HG02840 (cell line): Measurements from ENCODE around the gene ADGRL1.

Experiments
- ATAC-seq: cut with Tn5 transposase; IDR thresholded peaks from one replicate; pipeline ENCODE4 v1.9.1; 2021; ENCODE audit warnings: mild to moderate bottlenecking, moderate library complexity, moderate number of reproducible peaks; ENCODE audit not compliant: unreplicated experiment, low FRiP score

Gene ADGRL1

GRCh38 chr19:14164724-14165493, 41.1 kb downstream of the ADGRL1 start:
- ATAC-seq: no peak

- no peak for ATAC-seq
These were observed 41.9 kb downstream of the ADGRL1 start for GRCh38 chr19:14164082-14164481.

DNA sequence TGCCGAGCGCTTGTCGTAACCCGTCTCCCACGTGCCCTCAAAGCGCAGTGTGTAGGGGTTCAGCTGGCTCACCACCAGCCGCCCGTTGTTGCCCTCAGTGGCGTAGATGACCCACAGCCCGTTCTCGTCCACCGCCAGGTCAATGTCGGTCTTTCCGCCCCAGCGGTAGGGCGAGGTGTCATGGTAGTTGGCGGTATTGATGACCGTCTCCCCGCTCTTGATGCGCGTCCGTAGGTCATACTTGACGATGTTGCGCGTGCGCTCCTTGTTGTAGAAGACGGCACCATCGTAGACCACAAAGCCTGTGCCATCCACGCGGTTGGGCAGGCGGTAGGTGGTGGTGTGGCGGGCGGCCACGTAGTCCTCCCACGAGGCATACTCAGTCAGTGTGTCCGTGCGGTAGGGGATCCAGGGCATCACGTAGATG, 43.1 kb downstream of the ADGRL1 start:
- no peak for ATAC-seq

DNA sequence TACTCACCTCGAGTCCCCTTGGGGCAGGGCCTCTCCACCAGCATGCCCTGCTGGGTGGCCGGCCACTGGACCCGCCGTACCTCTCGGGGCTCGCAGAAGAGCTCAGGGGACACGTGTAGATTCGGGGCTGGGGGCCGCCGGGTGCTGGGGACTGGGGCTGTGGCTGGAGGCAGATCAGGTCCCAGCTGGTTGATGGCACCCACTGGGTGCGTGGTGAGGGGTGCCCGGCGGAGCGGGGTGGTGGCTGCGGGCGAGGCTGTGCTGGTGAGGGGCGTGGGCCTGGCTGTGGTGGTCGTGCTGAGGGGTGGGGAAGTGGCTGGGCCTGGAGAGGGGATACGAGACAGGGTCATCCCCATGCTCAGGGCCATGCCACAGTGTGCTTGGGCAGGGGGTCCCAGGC, 44.7 kb downstream of the ADGRL1 start:
- no peak for ATAC-seq

DNA sequence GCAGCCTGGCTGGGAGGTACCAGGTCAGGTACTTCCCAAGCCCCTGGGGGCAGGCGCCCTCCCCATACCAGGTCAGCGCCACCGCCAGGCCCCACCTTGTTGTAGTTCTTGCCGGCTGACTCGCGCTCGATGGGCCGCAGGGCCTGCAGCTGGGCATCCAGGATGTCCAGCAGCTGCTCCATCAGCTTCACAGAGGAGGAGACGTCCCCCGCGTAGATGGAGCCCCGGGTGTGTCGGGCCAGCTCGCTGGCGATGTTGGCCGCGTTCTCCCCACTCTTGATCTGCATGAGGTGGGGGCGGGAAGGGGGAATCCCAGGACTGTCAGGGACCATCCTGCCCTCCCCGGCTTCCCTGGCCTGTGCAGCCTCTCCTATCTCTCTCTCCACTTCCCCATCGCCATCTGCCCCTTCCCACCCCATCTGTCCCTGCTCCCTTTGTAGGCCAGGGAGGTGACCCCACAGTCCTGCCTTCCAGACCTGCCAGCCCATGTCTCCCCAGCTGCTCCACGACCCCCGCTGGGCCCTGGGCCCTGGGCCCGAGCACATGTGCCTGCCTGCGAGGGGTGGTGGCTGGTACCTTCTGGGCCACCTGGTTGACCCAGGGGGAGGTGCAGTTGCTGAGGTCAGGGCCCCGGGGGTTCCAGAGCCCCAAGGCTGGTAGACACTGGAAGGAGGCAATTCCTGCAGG, 45.8 kb downstream of the ADGRL1 start:
- ATAC-seq: no peak

DNA sequence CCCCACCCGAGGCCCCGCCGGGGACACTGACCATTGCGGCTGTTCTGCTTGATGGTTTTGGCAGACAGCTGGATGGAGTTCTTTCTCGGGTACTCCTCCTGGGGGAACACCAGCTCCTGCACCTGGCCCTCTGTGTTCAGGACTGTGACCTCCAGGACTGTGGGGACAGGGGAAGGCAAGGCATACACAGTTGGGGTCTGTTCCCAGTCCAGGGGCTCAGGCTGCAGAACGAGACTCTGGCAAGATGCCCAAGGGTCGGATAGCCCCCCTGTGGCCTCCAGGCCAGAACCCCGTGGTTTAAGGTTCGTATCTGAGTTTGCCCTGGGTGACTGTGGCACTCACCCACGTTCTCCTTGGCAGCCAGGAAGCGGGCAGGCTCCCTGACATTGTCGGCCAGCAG, 46.9 kb downstream of the ADGRL1 start:
- ATAC-seq: no peak

DNA sequence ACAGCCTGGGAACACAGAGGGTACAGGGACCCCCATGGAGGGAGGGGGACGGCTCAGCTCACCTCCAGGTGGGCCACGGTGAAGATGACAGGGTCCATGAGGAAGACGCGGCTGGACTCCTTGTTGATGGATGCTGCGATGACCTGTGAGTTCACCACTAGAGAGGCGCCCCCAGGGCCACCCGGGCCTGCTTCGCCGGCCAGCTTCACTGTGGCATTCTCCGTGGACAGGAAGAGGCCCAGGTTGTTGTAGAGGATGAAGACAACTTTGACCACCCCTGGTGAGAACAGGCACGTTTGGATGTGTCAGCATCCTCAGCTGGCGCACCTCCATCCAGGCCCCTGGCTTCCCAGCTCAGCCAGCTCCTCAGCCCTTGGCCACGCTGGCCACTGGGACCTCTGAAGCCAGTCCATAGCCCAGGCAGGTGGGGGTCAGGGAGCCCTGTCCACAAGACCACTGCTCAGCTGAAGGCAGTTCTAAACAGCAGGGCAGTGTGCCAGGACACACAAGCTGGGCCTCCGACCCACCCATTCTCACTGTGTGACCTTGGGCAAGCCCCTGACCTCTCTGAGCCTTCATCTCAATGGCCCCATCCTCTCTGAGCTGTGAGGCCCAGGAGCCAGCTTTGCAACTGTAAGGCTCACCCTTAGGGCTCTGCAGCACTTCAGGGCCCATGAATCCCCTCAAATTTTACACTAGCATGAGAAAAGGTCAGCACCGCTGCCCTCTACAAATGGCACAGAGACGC, 47.5 kb downstream of the ADGRL1 start:
- ATAC-seq: no peak

GRCh38 chr19:14156971-14157717, 48.8 kb downstream of the ADGRL1 start:
- no peak for ATAC-seq

DNA sequence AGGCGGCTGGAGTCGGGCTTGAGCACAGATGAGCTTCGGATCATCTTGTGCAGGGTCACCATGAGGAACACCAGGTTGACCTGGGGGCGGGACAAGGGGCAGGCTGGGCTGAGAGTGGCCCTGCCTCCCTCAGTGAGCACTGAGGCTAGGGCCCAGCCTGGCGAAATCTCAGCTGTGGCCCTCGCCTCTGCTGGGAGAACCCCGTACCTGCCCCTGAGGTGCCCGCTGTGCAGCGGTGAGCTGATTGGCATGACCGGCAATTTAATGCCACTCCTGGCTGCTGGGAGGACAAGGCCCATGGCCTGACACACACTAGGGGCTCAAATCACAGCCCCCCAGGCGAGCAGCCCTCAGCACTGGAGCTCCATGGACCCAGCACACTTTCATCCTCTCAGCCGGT, 49.8 kb downstream of the ADGRL1 start:
- no peak for ATAC-seq

- no peak for ATAC-seq
These were observed 50.6 kb downstream of the ADGRL1 start for GRCh38 chr19:14155371-14155770.

- ATAC-seq: no peak
These were observed 53.3 kb downstream of the ADGRL1 start for GRCh38 chr19:14152713-14153112.

- no peak for ATAC-seq
These were observed 55.0 kb downstream of the ADGRL1 start for GRCh38 chr19:14150770-14151661.

DNA sequence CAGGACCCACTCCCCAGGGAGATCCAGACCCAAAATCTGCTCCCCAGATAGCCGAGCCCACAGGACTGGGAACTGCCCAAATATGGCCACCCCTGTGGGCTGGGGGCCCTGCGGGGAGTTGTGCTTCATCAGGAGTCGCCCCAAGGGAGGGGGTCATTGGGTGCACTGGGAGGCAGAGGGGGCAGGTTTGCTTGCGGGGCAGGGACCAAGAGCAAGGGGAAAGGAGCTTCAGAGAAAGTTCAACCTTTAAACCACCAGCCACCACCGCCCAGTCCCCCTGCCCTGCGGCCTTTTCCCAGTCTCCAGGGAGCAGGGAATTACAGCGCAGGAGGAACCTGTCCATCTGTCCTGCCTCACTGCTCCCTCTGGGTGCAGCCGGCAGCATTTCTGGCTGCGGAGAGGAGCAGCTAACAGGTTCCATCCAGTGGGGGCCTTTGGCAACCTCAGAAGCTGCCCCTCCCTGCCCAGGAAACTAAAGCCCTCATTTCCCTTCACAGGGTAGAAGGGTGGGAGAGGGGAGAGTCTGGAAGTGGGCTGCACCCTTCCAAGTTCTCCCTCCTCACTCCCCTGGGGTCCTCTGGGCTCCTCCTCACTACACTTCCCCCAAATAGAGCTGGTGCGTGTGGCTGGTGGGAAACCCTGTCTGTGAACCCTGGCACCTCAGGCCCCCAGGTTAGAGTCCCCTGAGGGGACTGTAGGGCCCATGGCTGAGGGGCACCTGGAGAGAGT, 55.8 kb downstream of the ADGRL1 start:
- no peak for ATAC-seq

- ATAC-seq: no peak
These were observed 56.4 kb downstream of the ADGRL1 start for GRCh38 chr19:14149509-14149994.

GRCh38 chr19:14148751-14149410, 57.1 kb downstream of the ADGRL1 start:
- no peak for ATAC-seq

- no peak for ATAC-seq
These were observed 58.0 kb downstream of the ADGRL1 start for GRCh38 chr19:14147797-14148605.

GRCh38 chr19:14146789-14147216, 59.2 kb downstream of the ADGRL1 start:
- ATAC-seq: no peak
